CD14-positive monocyte (primary cell): Measurements from ENCODE around the gene NPC2. TPM values are rescaled to one million over a fixed set of nuclear protein-coding genes. Genes with fewer than 3 reads are reported as not detected.
"Not testable (repeated sequence)": the region's sequence is repeated elsewhere in the genome, so short reads cannot be mapped to it uniquely, and the experiment has no call there.

Experiments used
- DNase-seq, 3 donors: peaks; one replicate each; pipeline ENCODE4 v3.0.0-alpha.2; 2011 to 2022
- H2AFZ ChIP-seq: 2 replicates; pipeline ENCODE4 v1.6.0; 2012; ENCODE audit warnings: mild to moderate bottlenecking, low read depth, low read length, inconsistent platforms; ENCODE audit not compliant: insufficient read depth, poor library complexity, severe bottlenecking
- H3K27ac ChIP-seq, 2 donors: 1 replicate in 1 of 2; 2 replicates in 1 of 2; pipeline ENCODE4 v1.5.1; 2012 to 2013; ENCODE audit warnings: low read length in 2 of 2, control low read depth in 1 of 2, inconsistent platforms in 1 of 2, low read depth in 1 of 2, mild to moderate bottlenecking in 1 of 2
- H3K27me3 ChIP-seq, 2 donors: one replicate each; pipeline versions ENCODE4 v1.6.0 to v1.6.1; 2011 to 2013; ENCODE audit warnings: low read length in 2 of 2; ENCODE audit not compliant: control insufficient read depth in 2 of 2, insufficient read depth in 2 of 2
- H3K36me3 ChIP-seq, 2 donors: replicated peaks in 1 of 2; 1 replicate in 1 of 2; 2 replicates in 1 of 2; pipeline versions ENCODE4 v1.5.1 to v1.6.1; 2012 to 2013; ENCODE audit warnings: low read length in 2 of 2, control low read depth in 1 of 2, inconsistent platforms in 1 of 2, mild to moderate bottlenecking in 1 of 2; ENCODE audit not compliant: insufficient read depth in 2 of 2, control insufficient read depth in 1 of 2
- H3K4me1 ChIP-seq, 2 donors: 1 replicate in 1 of 2; 2 replicates in 1 of 2; pipeline versions ENCODE4 v1.5.1 to v1.6.1; 2012 to 2013; ENCODE audit warnings: low read length in 2 of 2, control low read depth in 1 of 2, inconsistent platforms in 1 of 2, mild to moderate bottlenecking in 1 of 2, moderate library complexity in 1 of 2; ENCODE audit not compliant: insufficient read depth in 2 of 2, control insufficient read depth in 1 of 2
- H3K4me2 ChIP-seq: replicated peaks from 2 replicates; pipeline ENCODE3; 2012; ENCODE audit warnings: low read length, moderate library complexity, mild to moderate bottlenecking; ENCODE audit not compliant: poor library complexity, severe bottlenecking; ENCODE audit errors: extremely low read depth
- H3K4me3 ChIP-seq, 3 experiments: fragments of 200-600 bp in 1 of 3; sonication (generic) in 1 of 3; replicated peaks in 1 of 3; 1 replicate in 2 of 3; 2 replicates in 1 of 3; pipeline ENCODE4 v1.5.1; 2011 to 2013; ENCODE audit warnings: low read length in 3 of 3, mild to moderate bottlenecking in 3 of 3, control low read depth in 2 of 3, low read depth in 2 of 3, inconsistent platforms in 1 of 3, moderate library complexity in 1 of 3
- H3K79me2 ChIP-seq: 2 replicates; pipeline ENCODE4 v1.6.0; 2012; ENCODE audit warnings: mild to moderate bottlenecking, control low read depth, inconsistent platforms, low read length, moderate library complexity; ENCODE audit not compliant: insufficient read depth
- H3K9ac ChIP-seq: 2 replicates; pipeline ENCODE4 v1.6.0; 2017; ENCODE audit warnings: low read length, mild to moderate bottlenecking; ENCODE audit not compliant: insufficient read depth, poor library complexity, severe bottlenecking
- H3K9me3 ChIP-seq, 2 donors: replicated peaks in 1 of 2; 1 replicate in 1 of 2; 2 replicates in 1 of 2; pipeline versions ENCODE4 v1.5.1 to v1.6.1; 2012 to 2013; ENCODE audit warnings: low read length in 2 of 2, control low read depth in 1 of 2; ENCODE audit not compliant: control insufficient read depth in 1 of 2, insufficient read depth in 1 of 2
- H4K20me1 ChIP-seq: 2 replicates; pipeline ENCODE4 v1.6.0; 2012; ENCODE audit warnings: mild to moderate bottlenecking, low read length, control low read depth, moderate library complexity; ENCODE audit not compliant: insufficient read depth
- H3K27ac Mint-ChIP-seq, 7 donors: one replicate each; pipeline ENCODE4 v1.8.0; 2020; ENCODE audit warnings: mild to moderate bottlenecking in 7 of 7, mixed read lengths in 7 of 7, moderate library complexity in 6 of 7, inconsistent platforms in 2 of 7
- H3K27me3 Mint-ChIP-seq, 3 donors: one replicate each; pipeline ENCODE4 v1.8.0; 2021 to 2022; ENCODE audit warnings: low read depth in 3 of 3, mild to moderate bottlenecking in 3 of 3, mixed read lengths in 3 of 3, moderate library complexity in 3 of 3, inconsistent platforms in 1 of 3
- H3K36me3 Mint-ChIP-seq, 2 donors: one replicate each; pipeline ENCODE4 v1.8.0; 2020; ENCODE audit warnings: mixed read lengths in 2 of 2, inconsistent platforms in 1 of 2, mild to moderate bottlenecking in 1 of 2
- H3K4me1 Mint-ChIP-seq: one replicate; pipeline ENCODE4 v1.8.0; 2020; ENCODE audit warnings: mild to moderate bottlenecking, mixed read lengths
- H3K4me3 Mint-ChIP-seq, 2 donors: one replicate each; pipeline ENCODE4 v1.8.0; 2020; ENCODE audit warnings: mild to moderate bottlenecking in 2 of 2, mixed read lengths in 2 of 2, moderate library complexity in 1 of 2
- H3K9me3 Mint-ChIP-seq, 7 donors: one replicate each; pipeline ENCODE4 v1.8.0; 2020 to 2022; ENCODE audit warnings: mixed read lengths in 7 of 7, mild to moderate bottlenecking in 6 of 7, moderate library complexity in 6 of 7, inconsistent platforms in 2 of 7
- CTCF ChIP-seq: fragments of 200-600 bp; IDR thresholded peaks from one replicate; pipeline ENCODE4 v1.8.0; 2022; ENCODE audit warnings: antibody characterized with exemption, mild to moderate bottlenecking
- WGBS: methylation state at CpG from one replicate; pipeline ENCODE4 v1.1.5; 2013; ENCODE audit warnings: missing lambda C conversion rate; ENCODE audit not compliant: insufficient coverage; 5-methylcytosine and 5-hydroxymethylcytosine counted together
- intact Hi-C, 2 donors: fragments of 100-400 bp; cut with micrococcal nuclease; formaldehyde crosslinking; loops; one replicate each; pipeline versions ENCODE4 v1.15.0 to v1.15.1; 2023
- polyA plus RNA-seq, 3 donors: library from polyadenylated mRNA; depleted of rRNA in 1 of 3; unstranded in 2 of 3; stranded (reverse) in 1 of 3; fragments of 300-500 nt in 2 of 3; fragments of >200 nt in 1 of 3; fragmentation: Illumina TruSeq in 2 of 3; gene quantifications; 1 replicate in 2 of 3; 2 replicates in 1 of 3; pipeline ENCODE4 v1.2.3, GENCODE V29; 2012 to 2021

NPC2 gene
- polyA plus RNA-seq, 3 donors: 675 to 1,159 (median 772) TPM

GRCh38 chr14:74538411-74539391 is 45.6 kb upstream of the NPC2 start:
- no peaks in the 10 kb centered on the region for H3K79me2 ChIP-seq
- H3K4me2 ChIP-seq: no peak overlapping the region
- TF ChIP-seq CTCF: no peak
- H3K4me1 ChIP-seq: peaks cover 0 to 2% of the 10 kb centered on the region in 2 donors
- H3K9ac ChIP-seq: no peak overlapping the region
- no peaks in the 10 kb centered on the region for H3K36me3 ChIP-seq
- Mint-ChIP-seq H3K27me3 (peaks cover 0 to 6% (median 5%) of the 10 kb centered on the region in 3 donors), H3K4me3 (no peak overlapping the region), H3K9me3 (no peaks in the 10 kb centered on the region), H3K4me1 (peaks cover 2% of the 10 kb centered on the region), H3K27ac (peak overlapping the region in 1 of 7 donors; percentile 6), H3K36me3 (no peaks in the 10 kb centered on the region)
- intact Hi-C loops: no loop called here
- WGBS: 94% methylated on average over 8 of the region's 11 CpGs
- H3K27ac ChIP-seq: no peak overlapping the region
- no peak overlapping the region for H2AFZ ChIP-seq
- no peaks in the 10 kb centered on the region for H3K27me3 ChIP-seq
- H3K9me3 ChIP-seq: no peaks in the 10 kb centered on the region
- no peak overlapping the region for H3K4me3 ChIP-seq
- no peaks in the 10 kb centered on the region for H4K20me1 ChIP-seq
- DNase-seq: no peak

GRCh38 chr14:74536336-74536735 is 43.2 kb upstream of the NPC2 start:
- H3K9me3 Mint-ChIP-seq, H3K4me3 ChIP-seq, H3K27ac ChIP-seq, H3K4me1 Mint-ChIP-seq, intact Hi-C loops, H3K27ac Mint-ChIP-seq, H3K4me1 ChIP-seq, H3K4me2 ChIP-seq, H3K27me3 ChIP-seq, H3K36me3 Mint-ChIP-seq, H3K4me3 Mint-ChIP-seq, H3K27me3 Mint-ChIP-seq, H3K9ac ChIP-seq, H3K79me2 ChIP-seq, H2AFZ ChIP-seq, H3K36me3 ChIP-seq, H4K20me1 ChIP-seq, H3K9me3 ChIP-seq, DNase-seq: not testable (repeated sequence)
- 100% methylated on average over 1 of the region's 3 CpGs for WGBS
